ENCODE measurements around the gene SATL1. TPM values are rescaled to one million over a fixed set of nuclear protein-coding genes. Genes with fewer than 3 reads are reported as not detected.

SATL1 gene
- total RNA-seq, 1 experiment from 2014 or later = 0.45 TPM

DNA sequence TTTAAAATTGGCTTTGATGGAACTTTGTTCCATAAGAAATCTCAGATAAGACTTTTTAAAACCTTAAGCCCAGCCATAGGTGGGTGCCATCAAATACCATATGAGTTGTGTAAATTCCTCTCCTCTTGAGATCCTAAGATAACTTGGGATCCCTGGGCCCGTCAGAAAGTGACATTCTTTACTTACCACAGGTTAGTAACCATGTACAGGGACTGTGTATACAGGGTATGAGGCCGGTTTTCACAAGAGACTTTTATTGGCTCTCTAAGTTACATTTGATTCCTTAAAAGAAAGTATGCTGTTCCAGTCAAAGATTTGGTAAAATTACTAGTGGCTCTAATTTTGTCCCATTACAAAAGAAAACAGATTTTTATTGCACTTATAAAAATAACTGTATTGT is 129.8 kb downstream of the SATL1 start:
- Histone ChIP-seq H3K27me3 (replicated peaks; ENCODE audit: control insufficient read depth, insufficient read depth, low read length) (no peaks in the 10 kb centered on the region), H3K36me3 (ENCODE audit: control insufficient read depth, insufficient read depth, low read length) (no peaks in the 10 kb centered on the region), H3K4me1 (no peaks in the 10 kb centered on the region), H3K4me3 (ENCODE audit: low read depth, low read length) (no peak overlapping the region), H3K9me3 (no peaks in the 10 kb centered on the region)
- Mint-ChIP-seq H3K27me3 (ENCODE audit: insufficient read depth, unreplicated experiment) (no peaks in the 10 kb centered on the region), H3K4me3 (ENCODE audit: unreplicated experiment) (no peak overlapping the region), H3K9me3 (ENCODE audit: unreplicated experiment) (no peaks in the 10 kb centered on the region), H3K27ac (ENCODE audit: unreplicated experiment) (no peak overlapping the region), H3K36me3 (ENCODE audit: insufficient read depth, unreplicated experiment) (peaks cover 6% of the 10 kb centered on the region), H3K4me1 (ENCODE audit: low read depth, unreplicated experiment) (no peaks in the 10 kb centered on the region)
- POLR2A ChIA-PET = no interaction called here
- intact Hi-C loops (cut with micrococcal nuclease; ENCODE audit: unreplicated experiment) = no loop called here
- no peak for DNase-seq
- TF ChIP-seq CTCF (IDR thresholded peaks at IDR 0.05; ENCODE audit: insufficient read depth in 1 of 2, low read depth in 1 of 2, low read length in 1 of 2, severe bottlenecking in 1 of 2, unreplicated experiment in 1 of 2) = no peak
- no TSS peak for BruUV-seq (replicated peaks)
- CTCF ChIA-PET = no interaction called here

GRCh38 chrX:85112293-85112692 is 131.3 kb downstream of the SATL1 start:
- Histone ChIP-seq H3K9me3 (no peaks in the 10 kb centered on the region), H3K36me3 (ENCODE audit: control insufficient read depth, insufficient read depth, low read length) (no peaks in the 10 kb centered on the region), H3K4me3 (ENCODE audit: low read depth, low read length) (no peak overlapping the region), H3K4me1 (no peaks in the 10 kb centered on the region), H3K27me3 (replicated peaks; ENCODE audit: control insufficient read depth, insufficient read depth, low read length) (no peaks in the 10 kb centered on the region)
- no peaks in the 10 kb centered on the region for H3K4me1 Mint-ChIP-seq (ENCODE audit: low read depth, unreplicated experiment)
- no peak overlapping the region for H3K27ac Mint-ChIP-seq (ENCODE audit: unreplicated experiment)
- POLR2A ChIA-PET = no interaction called here
- no peak overlapping the region for H3K4me3 Mint-ChIP-seq (ENCODE audit: unreplicated experiment)
- peaks cover 6% of the 10 kb centered on the region for H3K36me3 Mint-ChIP-seq (ENCODE audit: insufficient read depth, unreplicated experiment)
- BruUV-seq (replicated peaks) = no TSS peak
- intact Hi-C loops (cut with micrococcal nuclease; ENCODE audit: unreplicated experiment) = no loop called here
- H3K9me3 Mint-ChIP-seq (ENCODE audit: unreplicated experiment) = no peaks in the 10 kb centered on the region
- TF ChIP-seq CTCF (IDR thresholded peaks at IDR 0.05; ENCODE audit: insufficient read depth in 1 of 2, low read depth in 1 of 2, low read length in 1 of 2, severe bottlenecking in 1 of 2, unreplicated experiment in 1 of 2) = no peak
- CTCF ChIA-PET = no interaction called here
- no peaks in the 10 kb centered on the region for H3K27me3 Mint-ChIP-seq (ENCODE audit: insufficient read depth, unreplicated experiment)
- DNase-seq = no peak

- Mint-ChIP-seq H3K4me1 (ENCODE audit: low read depth, unreplicated experiment) (no peaks in the 10 kb centered on the region), H3K27ac (ENCODE audit: unreplicated experiment) (no peak overlapping the region), H3K36me3 (ENCODE audit: insufficient read depth, unreplicated experiment) (peaks cover 6% of the 10 kb centered on the region), H3K4me3 (ENCODE audit: unreplicated experiment) (no peak overlapping the region), H3K9me3 (ENCODE audit: unreplicated experiment) (no peaks in the 10 kb centered on the region), H3K27me3 (ENCODE audit: insufficient read depth, unreplicated experiment) (no peaks in the 10 kb centered on the region)
- peak in 1 of 2 experiments; percentile 61 for TF ChIP-seq CTCF (IDR thresholded peaks at IDR 0.05; ENCODE audit: insufficient read depth in 1 of 2, low read depth in 1 of 2, low read length in 1 of 2, severe bottlenecking in 1 of 2, unreplicated experiment in 1 of 2)
- H3K36me3 ChIP-seq (ENCODE audit: control insufficient read depth, insufficient read depth, low read length) = no peaks in the 10 kb centered on the region
- no peaks in the 10 kb centered on the region for H3K4me1 ChIP-seq
- no peak overlapping the region for H3K4me3 ChIP-seq (ENCODE audit: low read depth, low read length)
- intact Hi-C loops (cut with micrococcal nuclease; ENCODE audit: unreplicated experiment) = loop anchor here (1.0 kb wide), 2 partner anchors 199 to 433 kb away; no protein-coding TSS in a partner anchor
- DNase-seq = peak in 1 of 2 experiments; percentile 2
- ChIA-PET CTCF (interaction anchor here (0.9 to 1.6 kb wide), 3 partner anchors 133 to 434 kb away, joined by 3 to 6 read pairs (median 4); no protein-coding TSS in a partner anchor), POLR2A (no interaction called here)
- no peaks in the 10 kb centered on the region for H3K27me3 ChIP-seq (replicated peaks; ENCODE audit: control insufficient read depth, insufficient read depth, low read length)
- H3K9me3 ChIP-seq = no peaks in the 10 kb centered on the region
- BruUV-seq (replicated peaks) = no TSS peak
Measured at GRCh38 chrX:85111347-85111746, 132.2 kb downstream of the SATL1 start.
